NT2/D1 (cell line): Measurements from ENCODE around the gene BRICD5.

Experiments
- SUZ12 ChIP-seq: IDR thresholded peaks from 2 replicates; pipeline ENCODE4 v1.6.1; 2011; ENCODE audit not compliant: insufficient read length, insufficient read depth; ENCODE audit errors: extremely low read depth
- YY1 ChIP-seq: IDR thresholded peaks from 2 replicates; pipeline ENCODE4 v1.6.1; 2011; ENCODE audit not compliant: insufficient read length, insufficient read depth
- ZNF274 ChIP-seq: IDR thresholded peaks from 2 replicates; pipeline ENCODE4 v1.6.1; 2011; ENCODE audit warnings: mild to moderate bottlenecking, low read depth, low read length

DNA sequence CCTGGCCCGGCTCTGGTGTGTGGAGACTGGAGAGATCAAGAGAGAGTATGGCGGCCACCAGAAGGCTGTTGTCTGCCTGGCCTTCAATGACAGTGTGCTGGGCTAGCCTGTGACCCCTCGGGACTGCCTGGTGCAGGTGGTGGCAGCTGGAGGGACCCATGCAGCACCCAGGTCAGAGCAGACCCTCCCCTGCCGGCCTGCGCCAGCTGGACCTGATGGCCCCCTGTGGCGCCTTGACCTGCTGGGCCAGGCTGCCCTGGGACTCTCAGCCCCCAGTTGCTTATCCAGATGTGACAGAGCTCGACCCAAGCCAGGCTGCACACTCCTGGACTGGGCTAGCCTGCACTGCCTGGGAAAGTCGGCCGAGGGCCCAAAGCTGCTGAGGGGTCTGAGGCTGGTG is 1.9 kb downstream of the BRICD5 start:
- TF ChIP-seq YY1 (no peak), ZNF274 (no peak), SUZ12 (no peak)
